Measurements from ENCODE around the gene C9orf57.

DNA sequence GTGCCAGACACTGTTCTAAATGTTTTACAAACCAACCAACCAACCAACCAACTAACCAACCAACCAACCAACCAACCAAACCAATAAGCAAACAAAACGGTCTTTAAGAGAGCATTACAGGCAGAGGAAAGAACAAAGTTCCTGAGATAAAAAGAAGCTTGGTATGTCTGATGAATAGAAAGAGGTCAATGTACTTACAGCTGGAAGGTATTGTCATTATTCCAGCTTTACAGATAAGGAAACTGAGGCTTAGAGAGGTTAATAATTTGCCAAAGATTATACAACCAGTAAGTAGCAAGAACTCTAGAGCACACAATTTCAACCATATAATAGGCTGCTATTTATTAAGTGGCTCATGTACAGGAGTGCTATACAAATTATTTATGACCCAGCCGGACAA lies 29.6 kb downstream of the C9orf57 start:
- TF ChIP-seq CTCF (IDR thresholded peaks at IDR 0.05) (no peak), POLR2AphosphoS5 (IDR thresholded peaks at IDR 0.05) (no peak)

All from gastroesophageal sphincter (tissue), 3 donors.